GM19099 (cell line): ENCODE results near the gene IFRD2.
A peak's percentile ranks its signal among the peaks of the same experiment; 100 is the strongest.

Source experiments
- POLR2A ChIP-seq: IDR thresholded peaks from 3 replicates; pipeline ENCODE4 v1.6.1; 2011; ENCODE audit warnings: low read depth; ENCODE audit not compliant: insufficient read length; ENCODE audit errors: extremely low read depth

IFRD2 gene, protein sequence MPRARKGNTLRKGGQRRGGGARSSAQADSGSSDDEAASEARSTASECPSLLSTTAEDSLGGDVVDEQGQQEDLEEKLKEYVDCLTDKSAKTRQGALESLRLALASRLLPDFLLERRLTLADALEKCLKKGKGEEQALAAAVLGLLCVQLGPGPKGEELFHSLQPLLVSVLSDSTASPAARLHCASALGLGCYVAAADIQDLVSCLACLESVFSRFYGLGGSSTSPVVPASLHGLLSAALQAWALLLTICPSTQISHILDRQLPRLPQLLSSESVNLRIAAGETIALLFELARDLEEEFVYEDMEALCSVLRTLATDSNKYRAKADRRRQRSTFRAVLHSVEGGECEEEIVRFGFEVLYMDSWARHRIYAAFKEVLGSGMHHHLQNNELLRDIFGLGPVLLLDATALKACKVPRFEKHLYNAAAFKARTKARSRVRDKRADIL

GRCh38 chr3:50292159-50293078, at the start of gene IFRD2:
IFRD2 (minus strand) TSS chr3:50292429; CDS start chr3:50292274, 155 bp downstream.
- TF ChIP-seq POLR2A: peak; percentile 82

DNA sequence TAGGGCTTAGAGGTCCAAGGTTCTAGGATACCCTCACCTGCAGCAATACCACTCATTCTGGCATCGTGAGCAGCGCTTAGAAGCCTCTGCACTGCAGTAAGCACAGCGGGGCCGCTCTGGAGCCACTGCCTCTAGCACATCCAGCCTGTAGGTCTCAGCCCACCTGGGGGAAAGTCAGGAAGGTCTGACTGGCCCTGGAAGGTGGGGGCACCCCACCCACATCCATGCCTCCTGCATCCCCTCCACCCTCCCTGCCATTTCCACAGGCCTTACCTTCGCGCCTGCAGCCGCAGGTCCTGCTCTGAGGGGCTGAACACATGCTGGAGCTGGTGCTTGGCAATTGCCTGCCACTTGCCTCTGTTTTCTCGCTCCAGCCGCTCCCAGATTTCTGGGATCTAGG, 49.3 kb upstream of the IFRD2 start:
- no peak for TF ChIP-seq POLR2A

- peak; percentile 65 for TF ChIP-seq POLR2A
Measured at GRCh38 chr3:50340448-50341329, 48.5 kb upstream of the IFRD2 start, which contains the start of gene RASSF1. RASSF1 (minus strand) TSS chr3:50340836; CDS start chr3:50340805, 31 bp downstream.

- no peak for TF ChIP-seq POLR2A
Measured at GRCh38 chr3:50340147-50340447, 47.9 kb upstream of the IFRD2 start.

DNA sequence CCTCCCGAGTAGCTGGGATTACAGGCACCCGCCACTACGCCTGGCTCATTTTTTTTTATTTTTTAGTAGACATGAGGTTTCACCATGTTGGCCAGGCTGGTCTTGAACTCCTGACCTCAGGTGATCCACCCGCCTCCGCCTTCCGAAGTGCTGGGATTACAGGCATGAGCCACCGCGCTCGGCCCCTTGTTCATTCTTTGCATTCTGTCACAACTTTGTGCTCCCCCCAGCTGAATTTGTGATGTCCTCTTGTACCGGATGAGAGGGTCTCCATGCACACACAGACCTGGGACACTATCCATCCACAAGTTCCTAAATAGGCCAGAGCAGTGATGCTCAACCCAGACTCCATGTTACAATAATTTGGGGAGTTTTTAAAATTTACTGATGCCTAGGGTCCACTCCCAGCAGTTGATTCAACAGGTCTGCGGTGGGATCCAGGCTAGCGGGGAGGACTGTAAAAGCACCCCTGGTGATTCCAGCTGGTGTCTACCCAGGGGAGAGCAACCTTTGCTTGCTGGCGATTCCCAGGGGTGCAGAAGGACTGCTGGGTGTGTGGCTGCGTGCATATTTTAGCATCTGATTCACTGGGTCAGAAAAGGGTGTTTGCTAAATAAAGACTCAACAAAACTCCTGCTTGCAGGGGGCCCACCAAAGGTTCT, 47.4 kb upstream of the IFRD2 start:
- no peak for TF ChIP-seq POLR2A

DNA sequence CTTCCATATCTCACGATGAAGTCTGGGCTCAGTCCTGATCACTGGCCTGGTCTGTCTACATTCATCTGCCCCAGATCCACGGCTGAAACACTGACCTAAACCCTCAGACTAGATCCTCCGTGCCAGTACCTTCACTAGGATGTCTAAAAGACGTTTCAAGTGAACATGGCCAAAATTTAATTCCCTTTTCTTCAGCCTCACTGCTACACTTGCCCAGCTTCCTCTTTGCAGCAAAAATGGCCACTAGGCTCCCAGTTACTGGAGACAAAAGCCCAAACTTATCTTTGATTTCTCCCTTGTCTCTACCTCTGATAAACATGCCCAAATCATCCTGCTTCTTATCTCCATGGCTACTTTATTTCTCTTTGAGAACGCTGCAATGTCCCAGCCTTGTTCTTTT, 46.7 kb upstream of the IFRD2 start:
- TF ChIP-seq POLR2A: no peak

- TF ChIP-seq POLR2A: peak; percentile 82
Measured at GRCh38 chr3:50337175-50337861, 45.1 kb upstream of the IFRD2 start.

DNA sequence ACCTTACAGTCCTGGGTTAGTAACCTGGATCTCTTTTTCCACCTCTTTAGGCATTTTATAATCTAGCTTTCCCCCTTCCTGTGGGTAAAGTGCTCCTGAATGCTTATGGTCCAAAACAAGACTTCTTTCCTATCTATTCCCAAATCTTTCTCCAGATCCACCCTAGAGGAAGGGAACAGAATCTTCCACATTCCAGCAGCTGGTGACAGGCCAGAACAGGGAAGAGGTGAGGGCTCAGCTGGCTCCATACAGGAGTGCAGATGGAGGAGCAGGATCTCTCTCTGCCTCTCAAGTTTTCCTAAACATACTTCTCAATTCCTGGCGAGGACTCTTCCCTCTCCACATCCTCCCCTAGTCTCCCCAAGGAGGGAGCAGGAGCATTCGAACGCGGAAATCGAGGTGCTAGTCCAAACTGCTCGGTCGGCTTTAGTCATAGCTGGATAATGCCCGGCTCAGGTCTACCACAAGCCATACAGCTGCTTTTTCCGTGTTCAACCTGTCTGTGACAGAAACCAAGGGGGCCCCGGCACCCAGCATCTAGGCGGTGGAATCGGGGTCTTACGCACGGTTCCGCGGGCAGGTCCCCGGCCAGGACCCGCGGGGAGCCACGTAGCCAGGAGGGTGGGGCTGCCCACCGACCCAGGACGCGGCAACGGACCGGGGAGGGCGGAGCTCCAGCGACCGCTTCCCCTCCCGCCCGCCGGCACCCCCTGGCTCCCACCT, 44.4 kb upstream of the IFRD2 start:
- TF ChIP-seq POLR2A: no peak

GRCh38 chr3:50334339-50335075, 42.3 kb upstream of the IFRD2 start:
- TF ChIP-seq POLR2A: no peak

DNA sequence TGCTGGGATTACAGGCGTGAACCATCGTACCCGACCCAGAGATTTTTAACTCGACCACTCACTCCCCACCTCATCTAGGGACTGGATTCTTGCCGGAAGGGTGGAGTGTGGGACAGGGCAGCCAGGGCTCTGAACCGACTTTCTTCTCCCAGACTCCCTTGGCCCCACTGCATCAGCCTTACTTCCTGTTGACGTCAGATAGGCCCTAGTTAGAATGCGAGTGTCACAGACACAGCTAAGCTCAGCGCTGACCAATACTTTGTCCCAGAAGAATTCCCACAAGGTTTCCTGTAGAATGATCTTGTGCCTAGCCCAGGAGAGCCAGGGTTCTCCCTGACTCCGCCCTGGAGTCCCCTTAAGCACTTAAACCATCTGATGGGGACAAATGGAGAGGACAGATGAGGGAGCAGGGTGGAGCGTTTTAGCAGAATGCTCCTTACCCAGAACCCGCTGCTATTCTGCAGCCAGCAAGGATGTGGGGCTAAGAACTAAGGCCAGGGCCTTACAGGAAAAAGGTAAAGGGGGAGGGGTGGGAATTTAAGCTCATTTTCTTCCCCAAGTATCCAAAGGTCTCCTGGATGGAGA, 41.6 kb upstream of the IFRD2 start:
- TF ChIP-seq POLR2A: no peak

- TF ChIP-seq POLR2A: no peak
Measured at GRCh38 chr3:50331364-50331907, 39.2 kb upstream of the IFRD2 start.

DNA sequence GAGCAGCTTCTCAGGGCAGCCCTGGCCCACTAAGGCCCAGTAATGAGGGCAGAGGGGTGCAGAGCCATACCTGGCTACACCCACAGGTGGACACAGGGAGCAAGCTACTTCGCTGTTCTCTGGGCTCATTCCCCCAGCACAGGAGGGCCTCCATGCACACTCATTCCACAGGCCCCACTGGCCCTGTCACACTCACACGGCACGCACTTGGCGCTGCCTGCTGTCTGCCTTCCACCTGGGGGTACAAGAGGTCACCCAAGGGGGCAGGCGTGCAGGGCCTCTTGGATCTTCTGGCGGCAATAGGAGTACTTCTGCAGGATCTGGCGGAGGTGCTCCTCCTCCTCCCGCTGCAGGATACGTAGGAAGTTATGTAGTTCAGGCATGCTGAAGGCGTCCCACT, 38.1 kb upstream of the IFRD2 start:
- TF ChIP-seq POLR2A: no peak
